GM19468 (cell line): ENCODE results near the gene NR6A1.

ENCODE experiments used
- ATAC-seq: cut with Tn5 transposase; IDR thresholded peaks from one replicate; pipeline ENCODE4 v1.9.1; 2021; ENCODE audit warnings: mild to moderate bottlenecking, moderate library complexity, moderate number of reproducible peaks; ENCODE audit not compliant: unreplicated experiment; ENCODE audit errors: extremely low read depth

Gene NR6A1

DNA sequence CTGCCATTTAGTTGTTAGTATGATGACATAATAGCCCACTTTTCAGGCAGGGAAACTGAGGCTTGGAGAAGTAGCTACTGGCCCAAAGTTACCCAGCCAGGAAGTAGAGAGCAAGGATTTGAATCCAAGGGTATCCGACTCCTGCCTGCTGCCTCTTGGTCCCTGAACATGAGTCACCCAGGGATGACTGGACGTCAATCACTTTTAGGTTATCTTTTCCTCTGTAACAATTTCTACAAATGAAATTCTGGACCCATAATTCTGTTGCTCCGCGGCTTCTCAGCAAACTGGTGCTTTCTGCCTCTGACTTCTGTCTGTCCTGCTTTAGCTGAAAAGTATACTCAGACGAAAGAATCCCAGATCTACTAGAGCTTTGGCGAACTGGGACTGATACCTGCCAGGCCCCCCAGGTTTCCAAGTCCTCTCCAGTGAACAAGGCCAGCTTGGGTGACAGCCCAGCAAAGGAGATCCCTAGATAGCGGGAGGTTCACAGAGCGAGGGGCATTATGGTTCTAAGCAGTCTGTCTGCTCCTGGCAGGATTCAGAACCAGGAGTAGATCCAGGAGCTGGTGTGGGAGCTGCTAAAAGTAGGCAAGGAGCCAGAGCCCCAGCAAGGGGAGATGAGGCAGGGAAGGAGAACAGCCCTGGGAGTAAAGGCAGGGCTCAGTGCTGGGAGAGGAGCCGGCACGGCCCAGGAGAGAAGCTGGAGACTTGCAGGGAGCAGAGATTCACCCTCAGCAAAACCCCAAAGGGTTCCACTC lies 26.4 kb upstream of the NR6A1 start:
- ATAC-seq = no peak

DNA sequence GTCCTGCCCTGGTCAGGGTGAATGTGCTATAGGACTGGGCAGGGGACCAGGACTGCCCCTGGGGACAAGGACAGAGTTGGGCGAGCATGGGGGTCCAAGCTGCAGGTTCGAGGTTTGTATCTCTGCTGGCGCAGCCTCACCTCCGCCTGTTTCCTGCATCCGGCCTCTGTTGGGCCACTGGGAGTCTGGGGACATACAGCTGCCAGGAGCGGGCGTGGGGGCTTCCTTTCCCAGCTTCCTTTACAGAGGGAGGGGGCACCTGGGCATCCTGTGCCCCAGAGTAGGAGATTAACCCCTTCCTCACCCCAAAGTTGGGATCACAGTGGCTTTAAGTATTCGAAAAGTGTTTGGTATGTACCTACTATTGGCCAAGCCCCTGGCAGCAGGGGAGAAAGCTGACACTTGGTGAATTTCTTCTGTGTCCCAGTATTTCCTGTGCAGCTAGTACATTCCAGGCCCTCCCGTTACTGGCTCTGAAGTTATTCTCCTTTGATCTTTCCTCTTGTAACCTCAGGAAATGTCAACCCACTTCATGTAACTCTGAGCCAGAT lies 24.8 kb upstream of the NR6A1 start:
- no peak for ATAC-seq

DNA sequence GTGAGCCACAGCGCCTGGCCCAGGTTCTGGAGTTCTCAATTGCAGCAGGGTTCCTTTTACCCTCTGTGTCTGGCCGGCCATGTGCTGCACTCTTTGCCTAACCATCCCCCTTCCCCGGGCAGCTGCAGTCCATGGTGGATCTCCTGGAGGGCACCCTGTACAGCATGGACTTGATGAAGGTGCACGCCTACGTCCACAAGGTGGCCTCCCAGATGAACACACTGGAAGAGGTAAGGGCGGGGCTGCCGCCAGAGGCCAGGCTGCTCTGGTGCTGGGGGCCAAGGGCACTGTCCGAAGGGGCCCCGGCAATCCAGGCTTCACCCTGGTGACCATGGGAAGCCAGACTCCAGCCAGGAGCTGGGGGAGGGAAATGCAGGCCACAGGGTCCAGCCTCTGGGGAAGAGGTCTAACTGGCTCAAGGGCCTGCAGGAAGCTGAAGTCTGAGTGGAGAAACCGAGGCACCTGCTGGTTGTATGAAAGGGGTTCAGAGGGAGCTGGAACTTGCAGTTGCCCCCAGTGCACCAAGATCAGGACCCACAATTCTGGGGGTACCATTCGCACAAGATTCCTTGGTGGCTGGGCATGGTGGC lies 23.9 kb upstream of the NR6A1 start:
- ATAC-seq = no peak

DNA sequence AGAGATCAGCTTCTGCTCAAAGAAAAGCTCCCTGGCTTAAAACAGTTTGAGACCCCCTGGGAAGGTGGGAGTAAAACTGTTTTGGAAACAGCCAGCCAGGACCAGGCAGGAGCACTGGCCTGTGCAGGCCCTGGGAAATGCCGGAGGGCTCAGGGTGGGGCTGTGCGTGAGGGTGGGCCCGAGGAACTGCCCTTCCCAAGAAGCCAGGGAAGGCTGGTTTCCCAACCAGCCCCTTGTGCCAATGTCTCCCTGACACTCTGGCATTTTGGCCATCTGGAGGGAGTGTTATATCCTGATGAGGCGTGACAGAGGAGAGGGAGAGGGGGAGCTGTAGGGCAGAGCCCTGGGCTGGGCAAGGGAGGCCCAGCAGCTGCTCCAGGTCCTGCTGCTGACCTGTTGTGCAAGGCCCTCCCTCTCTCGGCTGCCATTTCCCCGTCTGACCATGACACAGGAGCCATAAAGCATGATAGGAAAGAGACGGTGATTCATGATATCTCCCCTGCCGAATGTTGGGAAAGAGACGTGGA lies 22.0 kb upstream of the NR6A1 start:
- no peak for ATAC-seq

DNA sequence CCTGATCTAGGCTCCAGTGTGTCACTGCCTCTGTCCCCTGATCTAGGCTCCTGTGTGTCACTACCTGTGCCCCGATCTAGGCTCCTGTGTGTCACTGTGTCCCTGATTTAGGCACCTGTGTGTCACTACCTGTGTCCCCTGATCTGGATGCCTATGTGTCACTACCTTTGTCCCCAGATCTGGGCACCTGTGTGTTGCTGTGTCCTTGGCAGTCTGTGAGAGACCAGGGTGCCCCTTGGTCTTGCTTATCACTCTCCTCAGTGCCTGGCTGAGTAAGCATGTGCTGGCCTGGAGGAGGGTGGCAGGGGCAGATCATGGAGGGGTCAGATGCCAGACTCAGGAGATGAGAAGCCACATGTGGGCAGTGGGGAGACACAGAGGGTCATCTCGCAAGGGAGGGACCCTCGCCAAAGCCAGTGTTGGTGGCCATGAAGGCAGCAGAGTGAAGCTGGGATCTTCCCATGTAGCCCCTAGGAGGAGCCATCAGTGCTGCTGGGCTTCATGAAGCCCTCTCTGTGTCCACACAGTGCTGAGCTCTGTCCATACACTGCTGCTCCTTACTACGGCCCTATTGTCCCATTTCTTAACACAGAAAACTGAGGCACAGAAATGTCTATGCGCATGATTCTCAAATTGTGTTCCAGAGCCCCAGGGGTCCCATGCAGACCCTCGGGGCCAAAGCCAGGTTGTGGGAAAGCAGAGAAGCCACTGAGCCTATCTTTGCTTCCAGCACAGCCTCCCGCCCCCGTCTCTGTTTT lies 21.3 kb upstream of the NR6A1 start:
- no peak for ATAC-seq

DNA sequence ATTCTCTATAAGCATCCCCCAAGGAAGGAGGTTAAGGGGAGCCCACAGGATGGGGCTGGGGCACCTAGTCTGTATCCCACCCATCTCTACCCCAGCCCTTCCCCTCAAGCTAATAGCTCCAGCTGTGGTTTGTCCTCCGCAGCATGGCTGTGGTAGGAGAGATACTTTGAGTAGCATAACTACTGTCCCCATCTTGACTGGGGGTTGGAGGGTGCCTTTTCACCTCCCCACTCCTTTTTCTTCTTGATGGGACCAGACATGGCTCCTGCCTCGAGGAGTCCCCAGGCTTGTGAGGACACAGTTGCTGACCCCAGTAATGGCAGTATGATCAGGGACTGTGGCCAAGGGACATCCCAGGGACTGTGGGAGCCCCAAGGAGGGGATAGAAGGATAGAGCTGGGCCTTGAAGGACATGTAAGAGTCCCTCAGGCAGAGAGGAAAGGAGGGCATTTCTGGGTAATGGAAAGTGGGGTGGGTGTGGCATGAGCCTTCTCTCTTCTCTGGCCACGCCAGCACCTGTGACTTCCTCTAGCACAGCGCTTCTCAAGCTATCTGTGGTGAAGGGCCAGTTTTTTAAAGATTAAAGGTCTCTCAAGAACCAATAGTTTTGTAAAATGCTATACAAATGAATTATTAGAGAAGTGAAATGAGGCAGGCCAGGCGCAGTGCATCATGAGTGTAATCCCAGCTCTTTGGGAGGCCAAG lies 19.8 kb upstream of the NR6A1 start:
- ATAC-seq = no peak

DNA sequence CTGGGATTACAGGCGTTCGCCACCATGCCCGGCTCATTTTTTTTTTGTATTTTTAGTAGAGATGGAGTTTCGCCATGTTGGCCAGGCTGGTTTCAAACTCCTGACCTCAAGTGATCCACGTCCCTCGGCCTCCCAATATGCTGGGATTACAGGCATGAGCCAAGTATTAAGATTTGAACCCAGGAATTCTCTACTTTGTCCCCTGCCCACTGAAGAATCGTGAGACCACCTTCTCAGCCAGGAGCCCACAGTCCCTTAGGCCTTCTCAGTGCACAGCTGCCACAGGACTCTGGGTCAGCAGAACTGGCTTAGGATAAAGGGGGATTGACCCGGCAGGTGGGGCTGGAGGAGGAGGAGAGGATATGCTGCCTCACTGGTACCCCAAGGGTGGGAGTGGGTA lies 19.2 kb upstream of the NR6A1 start:
- ATAC-seq = no peak

DNA sequence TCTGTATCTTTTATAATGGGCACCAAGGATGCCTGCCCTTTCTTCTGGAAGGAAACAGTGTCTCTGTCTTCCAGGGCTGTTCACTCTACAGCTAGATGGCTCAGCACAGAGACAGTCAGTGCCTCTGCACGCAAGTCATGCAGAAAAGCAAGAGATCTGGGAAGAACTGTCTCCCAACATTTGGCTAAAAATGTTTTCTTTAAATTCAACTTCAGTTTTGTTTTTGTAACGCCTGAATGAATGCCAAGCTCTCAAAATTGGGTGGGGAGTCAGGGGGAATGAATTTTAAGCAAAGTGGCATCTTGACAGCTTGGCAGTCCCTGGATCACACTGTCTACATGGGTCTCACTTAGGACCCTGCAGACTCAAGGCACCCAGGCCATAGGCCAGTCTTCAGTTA lies 18.4 kb upstream of the NR6A1 start:
- no peak for ATAC-seq

DNA sequence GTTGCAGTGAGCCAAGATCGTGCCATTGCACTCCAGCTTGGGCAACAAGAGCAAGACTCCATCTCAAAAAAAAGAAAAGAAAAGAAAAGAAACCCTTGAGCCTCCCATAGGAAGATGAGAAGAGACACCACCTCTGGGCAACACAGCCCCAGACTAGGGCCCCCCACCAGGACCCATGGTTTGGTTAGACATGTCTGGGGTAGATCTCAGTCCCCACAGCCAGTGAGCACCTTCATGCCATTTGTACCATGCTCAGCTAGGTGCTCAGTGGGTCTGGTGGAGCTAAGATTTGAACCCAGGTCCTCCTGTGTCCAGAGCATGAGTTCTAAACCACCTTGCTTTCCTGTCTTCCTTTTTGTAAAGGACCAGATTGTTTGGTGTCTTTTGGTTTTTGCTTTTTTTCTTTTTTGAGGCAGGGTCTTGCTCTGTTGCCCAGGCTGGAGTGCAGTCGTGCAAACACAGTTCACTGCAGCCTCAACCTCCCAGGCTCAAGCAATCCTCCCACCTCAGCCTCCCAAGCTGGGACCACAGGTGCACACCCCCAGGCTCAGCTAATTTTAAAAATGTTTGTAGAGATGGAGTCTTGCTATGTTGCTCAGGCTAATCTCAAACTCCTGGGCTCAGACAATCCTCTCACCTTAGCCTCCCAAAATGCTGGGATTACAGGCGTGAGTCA lies 17.6 kb upstream of the NR6A1 start:
- no peak for ATAC-seq

DNA sequence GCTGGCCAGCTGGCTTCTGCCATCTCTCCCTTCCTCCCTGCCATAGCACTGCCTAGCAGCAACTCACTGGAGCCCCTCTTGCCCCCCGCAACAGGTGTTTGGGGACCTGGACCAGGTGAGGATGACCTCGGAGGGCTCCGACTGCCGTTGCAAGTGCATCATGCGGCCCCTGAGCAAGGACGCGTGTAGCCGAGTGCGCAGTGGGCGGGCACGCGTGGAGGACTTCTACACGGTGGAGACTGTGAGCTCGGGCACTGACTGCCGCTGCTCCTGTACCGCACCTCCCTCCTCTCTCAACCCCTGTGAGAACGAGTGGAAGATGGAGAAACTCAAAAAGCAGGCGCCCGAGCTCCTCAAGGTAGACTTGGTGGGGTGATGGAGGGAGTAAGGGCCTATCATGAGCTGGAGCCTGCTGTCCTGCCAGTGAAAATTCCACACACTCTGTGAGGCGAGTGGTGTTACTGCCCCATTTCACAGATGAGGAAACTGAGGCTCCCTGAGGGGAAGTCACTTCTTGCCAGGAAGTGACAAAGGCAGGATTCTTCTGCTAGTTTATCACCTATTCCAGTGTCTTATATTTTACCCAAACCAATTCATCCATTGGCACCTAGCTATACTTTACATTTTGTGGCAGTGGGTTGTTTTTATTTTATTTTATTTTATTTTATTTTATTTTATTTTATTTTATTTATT lies 15.9 kb upstream of the NR6A1 start:
- ATAC-seq = no peak

DNA sequence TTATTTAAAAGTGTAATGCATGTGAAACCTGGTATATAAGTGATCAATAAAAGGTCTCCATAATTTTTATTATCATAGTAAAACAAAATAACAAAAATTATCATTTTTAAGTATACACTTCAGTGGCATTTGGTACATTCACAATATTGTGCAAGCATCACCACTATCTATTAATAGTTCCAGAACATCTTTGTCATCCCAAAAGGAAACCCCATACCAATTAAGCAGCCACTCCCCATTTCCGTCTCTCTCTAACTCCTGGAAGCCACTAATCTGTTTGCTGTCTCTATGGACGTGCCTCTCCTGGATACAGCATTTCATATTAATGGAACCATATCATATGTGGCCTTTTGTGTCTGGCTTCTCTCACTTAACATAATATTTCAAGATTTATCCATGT lies 13.4 kb upstream of the NR6A1 start:
- ATAC-seq = no peak

DNA sequence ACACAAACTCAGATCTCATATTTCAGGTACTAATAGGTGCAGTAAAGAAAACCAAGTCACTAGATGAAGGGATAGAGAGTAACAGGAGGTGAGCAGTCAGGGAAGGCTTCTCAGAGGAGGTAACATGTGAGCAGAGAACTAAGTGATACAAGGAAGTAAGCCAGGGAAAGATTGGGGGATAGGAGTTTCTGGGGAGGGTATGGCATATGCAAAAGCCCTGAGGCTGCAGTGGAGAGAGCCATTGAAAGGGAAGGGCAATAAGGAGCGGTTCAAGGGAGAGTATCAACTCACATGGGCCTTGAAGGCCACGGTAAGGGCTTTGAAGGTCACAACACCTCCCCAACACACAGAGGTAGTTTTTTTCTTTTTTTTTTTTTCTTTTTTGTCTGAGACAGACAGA lies 12.7 kb upstream of the NR6A1 start:
- no peak for ATAC-seq

DNA sequence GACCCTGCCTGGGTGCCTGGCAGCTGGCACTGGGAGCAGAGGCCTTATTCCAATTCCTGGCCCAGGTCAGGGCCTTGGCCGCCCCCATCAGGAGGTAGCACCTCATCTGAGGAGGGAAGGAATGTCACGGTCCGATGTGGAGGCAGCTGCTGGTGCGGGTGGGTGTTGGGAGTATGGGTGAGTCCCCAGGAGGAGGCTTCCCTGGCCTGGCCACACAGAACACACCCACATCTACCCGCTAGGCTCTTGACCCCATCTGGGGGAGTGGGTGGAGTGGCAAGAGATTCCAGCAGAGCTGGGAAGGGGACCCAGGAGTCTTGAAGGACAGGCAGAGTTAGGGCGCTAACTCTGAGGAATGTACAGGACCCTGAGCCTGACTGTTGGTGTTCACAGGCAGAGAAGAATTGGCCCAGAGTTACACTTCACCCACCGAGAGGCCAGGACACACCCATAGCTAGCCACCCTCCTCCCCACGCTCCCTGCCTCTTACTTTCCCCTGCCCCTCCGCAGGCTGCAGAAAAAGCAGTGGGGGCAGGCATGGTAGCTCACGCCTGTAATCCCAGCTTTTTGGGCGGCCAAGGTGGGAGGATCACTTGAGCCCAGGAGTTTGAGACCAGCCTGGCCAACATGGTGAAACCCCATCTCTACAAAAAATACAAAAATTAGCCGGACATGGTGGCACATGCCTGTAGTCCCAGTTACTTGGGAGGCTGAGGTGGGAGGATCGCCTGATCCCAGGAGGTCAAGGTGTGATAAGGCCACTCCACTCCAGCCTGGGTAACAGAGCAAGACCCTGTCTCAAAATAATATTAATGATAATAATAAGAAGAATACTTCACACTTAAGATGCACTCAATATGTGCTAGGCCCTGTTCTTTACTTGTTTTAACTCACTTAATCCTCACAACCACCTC lies 11.8 kb upstream of the NR6A1 start:
- no peak for ATAC-seq

DNA sequence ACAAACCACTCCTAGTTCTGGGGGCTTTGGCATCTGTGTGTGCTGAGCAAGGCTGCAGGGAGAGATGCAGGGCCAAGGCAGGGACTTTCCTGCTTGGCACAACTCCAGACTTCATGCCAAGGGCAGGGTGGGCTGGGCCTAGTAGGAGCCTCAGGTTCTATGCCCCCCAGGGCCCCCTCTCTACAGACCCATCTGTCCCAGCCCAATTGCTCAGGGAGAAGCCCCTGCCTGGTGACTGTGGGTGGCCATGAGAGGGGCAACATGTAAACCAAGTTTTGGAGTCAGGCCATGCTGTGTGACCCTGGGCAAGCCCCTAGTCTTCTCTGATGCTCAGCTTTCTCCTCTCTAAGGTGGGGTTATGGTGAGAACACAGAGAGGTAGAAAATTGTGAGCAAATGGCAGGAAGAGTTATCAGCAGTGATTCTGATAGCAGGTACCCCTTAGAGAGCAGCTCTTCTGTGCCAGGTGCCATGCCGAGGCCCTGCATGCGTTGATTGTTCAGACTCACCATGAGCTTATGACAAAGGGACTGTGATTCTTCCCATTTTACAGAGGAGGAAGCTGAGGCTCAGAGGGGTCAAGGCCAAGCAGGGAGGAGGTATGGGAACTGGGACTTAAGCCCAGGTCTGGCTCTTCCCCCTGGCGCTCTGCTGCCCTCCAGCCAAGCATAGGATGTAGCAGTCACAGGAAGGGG lies 11.0 kb upstream of the NR6A1 start:
- no peak for ATAC-seq

DNA sequence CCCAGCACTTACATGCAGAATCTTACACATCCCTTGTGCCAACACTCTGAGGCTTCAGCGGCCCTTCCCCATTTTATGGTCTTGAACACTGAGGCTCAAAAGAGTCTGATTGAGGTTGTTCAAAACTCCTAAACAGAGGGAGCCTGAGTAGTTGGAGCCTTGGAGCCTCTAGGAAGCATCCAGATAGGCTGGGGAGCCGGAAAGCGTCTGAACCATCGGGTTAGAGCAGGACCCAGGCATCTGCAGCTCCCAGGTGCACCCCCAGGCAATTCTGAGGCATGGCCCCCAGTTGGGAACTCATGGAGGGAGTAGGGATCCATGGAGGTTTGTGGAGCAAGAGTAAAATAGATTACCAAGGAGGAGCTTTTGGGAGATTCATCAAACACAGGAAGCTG lies 9.6 kb upstream of the NR6A1 start:
- no peak for ATAC-seq

DNA sequence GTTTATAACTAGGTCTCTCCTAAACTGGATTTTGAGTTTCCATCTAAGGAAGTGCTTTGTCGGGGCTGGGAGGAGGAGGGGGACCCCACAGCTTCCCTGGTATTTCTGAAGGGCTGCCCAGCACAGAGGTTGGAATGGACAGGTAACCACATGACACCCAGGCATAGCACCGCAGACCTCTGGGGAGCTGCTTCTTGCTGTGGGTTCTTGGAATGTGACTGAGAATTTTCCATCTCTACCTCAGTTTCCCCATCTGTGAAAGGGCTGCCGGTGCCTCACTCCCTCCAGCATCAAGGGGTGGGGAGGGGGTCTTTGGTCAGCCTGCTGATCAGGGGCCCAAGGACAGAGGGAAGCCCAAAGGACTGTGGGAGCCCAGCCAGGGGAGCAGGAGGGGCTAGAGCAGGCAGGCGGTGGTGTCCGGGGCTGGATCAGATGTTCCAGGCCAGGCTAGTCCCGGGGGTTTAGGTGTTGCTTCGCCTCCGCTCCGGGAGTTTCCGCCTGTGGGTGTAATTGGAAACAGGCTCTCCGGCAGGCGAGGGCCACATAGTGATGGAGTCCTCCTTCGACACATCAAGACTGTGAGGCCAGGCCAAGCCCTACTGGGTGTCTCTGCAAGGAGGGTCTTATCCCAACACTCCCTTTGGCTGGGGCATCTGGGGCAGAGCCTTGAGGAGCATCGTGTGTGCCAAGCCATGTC lies 9.1 kb upstream of the NR6A1 start:
- ATAC-seq = no peak
